Gastroesophageal sphincter (tissue), 4 donors: ENCODE results near the gene MARCHF6. TPM values are rescaled to one million over a fixed set of nuclear protein-coding genes. Genes with fewer than 3 reads are reported as not detected.

Experiments used
- ATAC-seq: fragments of 150-250 bp; one replicate; pipeline ENCODE4 v1.9.1; 2016; ENCODE audit warnings: mild to moderate bottlenecking, moderate library complexity
- H3K27ac ChIP-seq, 4 donors: fragments of 200-600 bp; sonication (generic) in 3 of 4; 1 replicate in 3 of 4; 2 replicates in 1 of 4; pipeline ENCODE4 v1.5.1; 2016 to 2019
- H3K27me3 ChIP-seq: fragments of 200-600 bp; sonication (generic); one replicate; pipeline ENCODE4 v1.5.1; 2019
- H3K36me3 ChIP-seq, 2 donors: fragments of 200-600 bp; sonication (generic); one replicate each; pipeline ENCODE4 v1.5.1; 2019; ENCODE audit warnings: control low read depth in 1 of 2
- H3K4me1 ChIP-seq, 3 donors: fragments of 200-600 bp; sonication (generic); 1 replicate in 2 of 3; 2 replicates in 1 of 3; pipeline ENCODE4 v1.5.1; 2016 to 2019; ENCODE audit warnings: control low read depth in 2 of 3
- H3K4me3 ChIP-seq, 2 donors: fragments of 200-600 bp; sonication (generic); one replicate each; pipeline ENCODE4 v1.5.1; 2019; ENCODE audit warnings: mild to moderate bottlenecking in 1 of 2, moderate library complexity in 1 of 2
- H3K9me3 ChIP-seq, 3 donors: fragments of 200-600 bp; sonication (generic); one replicate each; pipeline ENCODE4 v1.5.1; 2017 to 2019; ENCODE audit warnings: control low read depth in 2 of 3
- EP300 ChIP-seq: sonication (generic); formaldehyde crosslinking; IDR thresholded peaks from one replicate; pipeline ENCODE4 v1.6.1; 2017; ENCODE audit warnings: antibody characterized with exemption, mild to moderate bottlenecking
- POLR2A ChIP-seq, 2 donors: fragments of 450-650 bp; IDR thresholded peaks; one replicate each; pipeline ENCODE4 v1.6.1; 2017; ENCODE audit warnings: antibody characterized with exemption in 2 of 2, mild to moderate bottlenecking in 2 of 2, moderate library complexity in 1 of 2
- POLR2AphosphoS5 ChIP-seq: sonication (generic); formaldehyde crosslinking; IDR thresholded peaks from one replicate; pipeline ENCODE4 v1.6.1; 2017; ENCODE audit warnings: antibody characterized with exemption
- WGBS, 2 donors: methylation state at CpG; one replicate each; pipeline ENCODE4 v1.1.5; 2018; ENCODE audit warnings: low coverage in 1 of 2; 5-methylcytosine and 5-hydroxymethylcytosine counted together
- total RNA-seq, 4 donors: library from RNA; depleted of rRNA; stranded (reverse); fragments of >200 nt; gene quantifications; one replicate each; pipeline ENCODE4 v1.1.0, GENCODE V29; 2016
- TF ChIP-seq, protein P1 (sequence below), 4 experiments: fragments of 200-600 bp in 2 of 4; fragments of 450-650 bp in 2 of 4; sonication (generic) in 1 of 4; IDR thresholded peaks; one replicate each; pipeline ENCODE4 v1.5.1; 2017 to 2019; ENCODE audit warnings: antibody characterized with exemption in 4 of 4, mild to moderate bottlenecking in 2 of 4, moderate library complexity in 2 of 4

Gene MARCHF6
- total RNA-seq, 4 donors from 2014 or later = 69.9 to 106 (median 93.9) TPM

DNA sequence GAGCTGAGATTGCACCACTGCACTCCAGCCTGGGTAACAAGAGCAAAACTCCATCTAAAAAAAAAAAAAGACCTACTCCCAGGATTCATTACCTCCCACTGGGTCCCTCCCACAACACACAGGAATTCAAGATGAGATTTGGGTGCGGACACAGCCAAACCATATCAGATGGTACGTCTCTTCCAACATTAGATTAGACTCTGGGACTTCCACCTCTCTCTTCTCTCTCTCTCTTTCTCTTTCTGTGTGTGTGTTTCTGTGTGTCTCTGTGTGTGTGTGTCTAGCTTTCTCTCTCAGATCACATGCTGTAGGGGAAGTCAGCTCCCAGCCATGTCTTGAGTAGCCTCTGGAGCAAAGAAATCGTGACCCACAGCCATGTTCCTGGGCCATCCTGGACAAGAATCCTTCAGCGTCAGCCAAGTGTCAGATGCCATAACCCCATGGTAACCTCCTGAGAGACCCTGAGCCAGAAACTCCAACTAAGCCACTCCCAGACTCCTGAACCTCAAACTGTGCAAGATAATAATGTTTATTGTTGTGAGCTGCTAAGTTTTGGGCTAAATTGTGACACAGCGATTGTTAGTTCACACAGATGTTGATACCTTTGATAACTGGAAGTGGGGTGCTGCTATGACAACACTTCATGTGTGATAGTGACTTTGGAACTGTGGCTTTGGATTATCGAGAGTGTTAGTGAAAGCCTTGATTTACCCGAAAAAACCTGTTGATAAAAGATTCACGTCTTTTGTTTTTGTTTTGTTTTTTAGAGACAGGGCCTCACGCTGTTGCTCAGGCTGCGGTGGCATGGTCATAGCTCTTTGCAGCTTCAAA is 41.7 kb upstream of the MARCHF6 start:
- Histone ChIP-seq H3K27ac (no peak overlapping the region), H3K27me3 (no peaks in the 10 kb centered on the region), H3K9me3 (no peaks in the 10 kb centered on the region), H3K36me3 (no peaks in the 10 kb centered on the region), H3K4me3 (no peak overlapping the region), H3K4me1 (peaks cover 0 to 4% (median 0%) of the 10 kb centered on the region in 3 donors)
- no peak for TF ChIP-seq POLR2AphosphoS5
- TF ChIP-seq, protein P1, sequence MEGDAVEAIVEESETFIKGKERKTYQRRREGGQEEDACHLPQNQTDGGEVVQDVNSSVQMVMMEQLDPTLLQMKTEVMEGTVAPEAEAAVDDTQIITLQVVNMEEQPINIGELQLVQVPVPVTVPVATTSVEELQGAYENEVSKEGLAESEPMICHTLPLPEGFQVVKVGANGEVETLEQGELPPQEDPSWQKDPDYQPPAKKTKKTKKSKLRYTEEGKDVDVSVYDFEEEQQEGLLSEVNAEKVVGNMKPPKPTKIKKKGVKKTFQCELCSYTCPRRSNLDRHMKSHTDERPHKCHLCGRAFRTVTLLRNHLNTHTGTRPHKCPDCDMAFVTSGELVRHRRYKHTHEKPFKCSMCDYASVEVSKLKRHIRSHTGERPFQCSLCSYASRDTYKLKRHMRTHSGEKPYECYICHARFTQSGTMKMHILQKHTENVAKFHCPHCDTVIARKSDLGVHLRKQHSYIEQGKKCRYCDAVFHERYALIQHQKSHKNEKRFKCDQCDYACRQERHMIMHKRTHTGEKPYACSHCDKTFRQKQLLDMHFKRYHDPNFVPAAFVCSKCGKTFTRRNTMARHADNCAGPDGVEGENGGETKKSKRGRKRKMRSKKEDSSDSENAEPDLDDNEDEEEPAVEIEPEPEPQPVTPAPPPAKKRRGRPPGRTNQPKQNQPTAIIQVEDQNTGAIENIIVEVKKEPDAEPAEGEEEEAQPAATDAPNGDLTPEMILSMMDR (IDR thresholded peaks at IDR 0.05) = no peak
- TF ChIP-seq EP300 = no peak
- TF ChIP-seq POLR2A (IDR thresholded peaks at IDR 0.05) = no peak
- no peak for ATAC-seq
- WGBS, 2 donors = 80 to 87% methylated on average over 7 to 9 of the region's 10 CpGs

DNA sequence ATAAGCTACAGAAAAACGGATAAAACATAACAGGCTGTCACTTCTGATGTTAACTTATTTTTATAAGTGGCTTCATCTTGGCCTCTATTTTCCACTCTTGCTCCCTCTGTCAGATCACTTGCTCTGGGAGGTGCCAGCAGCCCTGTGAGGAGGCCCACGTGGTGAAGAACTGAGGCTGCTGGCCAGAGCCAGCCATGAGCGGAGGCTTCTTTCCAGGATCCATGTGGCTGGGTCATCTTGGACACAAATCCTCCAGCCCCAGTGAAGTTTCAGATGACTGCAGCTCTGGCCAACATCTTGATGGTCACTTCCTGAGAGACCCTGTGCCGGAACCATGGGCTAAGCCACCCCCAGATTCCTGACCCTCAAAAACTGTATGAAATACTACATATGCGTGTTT is 38.3 kb upstream of the MARCHF6 start:
- WGBS, 2 donors = 52 to 60% methylated on average over 4 of the region's 5 CpGs
- H3K27me3 ChIP-seq = no peaks in the 10 kb centered on the region
- no peak for ATAC-seq
- no peaks in the 10 kb centered on the region for H3K4me1 ChIP-seq
- TF ChIP-seq EP300 (no peak), POLR2A (IDR thresholded peaks at IDR 0.05) (no peak), POLR2AphosphoS5 (no peak)
- TF ChIP-seq, protein P1 (IDR thresholded peaks at IDR 0.05) = no peak
- no peaks in the 10 kb centered on the region for H3K9me3 ChIP-seq
- H3K4me3 ChIP-seq = no peak overlapping the region
- no peak overlapping the region for H3K27ac ChIP-seq
- H3K36me3 ChIP-seq = no peaks in the 10 kb centered on the region

DNA sequence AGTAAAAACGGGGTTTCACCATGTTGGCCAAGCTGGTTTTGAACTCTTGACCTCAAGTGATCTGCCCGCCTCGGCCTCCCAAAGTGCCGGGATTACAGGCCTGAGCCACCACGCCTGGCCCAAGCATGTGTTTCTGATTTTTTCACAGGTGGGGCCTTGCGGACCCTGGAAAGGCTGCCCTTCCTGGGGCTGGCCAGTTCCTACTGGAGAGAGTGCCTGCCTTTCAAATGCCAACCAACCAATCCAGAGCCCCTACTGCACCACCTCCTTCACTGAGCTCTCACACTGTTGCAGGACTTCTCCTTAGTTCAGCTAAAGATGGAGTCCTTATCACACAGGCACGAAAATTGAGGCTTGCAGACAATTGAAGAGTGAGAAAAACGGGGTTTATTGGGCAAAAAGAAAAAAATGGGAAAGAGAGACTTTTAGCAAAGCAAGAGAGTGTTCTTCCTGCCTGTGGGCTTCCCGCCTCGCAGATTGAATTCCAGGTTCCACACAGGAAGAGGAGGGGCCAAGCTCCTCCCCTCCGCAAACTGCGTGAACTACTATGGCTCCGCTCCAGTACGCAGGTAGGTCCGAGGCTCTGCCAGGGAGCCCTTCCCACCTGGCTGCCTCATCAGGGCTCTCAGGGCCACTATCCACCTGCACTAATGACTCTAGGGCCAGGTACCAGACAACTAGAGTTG is 37.5 kb upstream of the MARCHF6 start:
- 91 to 96% methylated on average over 4 to 8 of the region's 15 CpGs for WGBS, 2 donors
- no peaks in the 10 kb centered on the region for H3K4me1 ChIP-seq
- H3K27ac ChIP-seq = no peak overlapping the region
- no peaks in the 10 kb centered on the region for H3K36me3 ChIP-seq
- no peaks in the 10 kb centered on the region for H3K27me3 ChIP-seq
- TF ChIP-seq POLR2A (IDR thresholded peaks at IDR 0.05) (no peak), POLR2AphosphoS5 (no peak), EP300 (no peak)
- TF ChIP-seq, protein P1 (IDR thresholded peaks at IDR 0.05) = no peak
- no peak for ATAC-seq
- H3K9me3 ChIP-seq = no peaks in the 10 kb centered on the region
- no peak overlapping the region for H3K4me3 ChIP-seq

DNA sequence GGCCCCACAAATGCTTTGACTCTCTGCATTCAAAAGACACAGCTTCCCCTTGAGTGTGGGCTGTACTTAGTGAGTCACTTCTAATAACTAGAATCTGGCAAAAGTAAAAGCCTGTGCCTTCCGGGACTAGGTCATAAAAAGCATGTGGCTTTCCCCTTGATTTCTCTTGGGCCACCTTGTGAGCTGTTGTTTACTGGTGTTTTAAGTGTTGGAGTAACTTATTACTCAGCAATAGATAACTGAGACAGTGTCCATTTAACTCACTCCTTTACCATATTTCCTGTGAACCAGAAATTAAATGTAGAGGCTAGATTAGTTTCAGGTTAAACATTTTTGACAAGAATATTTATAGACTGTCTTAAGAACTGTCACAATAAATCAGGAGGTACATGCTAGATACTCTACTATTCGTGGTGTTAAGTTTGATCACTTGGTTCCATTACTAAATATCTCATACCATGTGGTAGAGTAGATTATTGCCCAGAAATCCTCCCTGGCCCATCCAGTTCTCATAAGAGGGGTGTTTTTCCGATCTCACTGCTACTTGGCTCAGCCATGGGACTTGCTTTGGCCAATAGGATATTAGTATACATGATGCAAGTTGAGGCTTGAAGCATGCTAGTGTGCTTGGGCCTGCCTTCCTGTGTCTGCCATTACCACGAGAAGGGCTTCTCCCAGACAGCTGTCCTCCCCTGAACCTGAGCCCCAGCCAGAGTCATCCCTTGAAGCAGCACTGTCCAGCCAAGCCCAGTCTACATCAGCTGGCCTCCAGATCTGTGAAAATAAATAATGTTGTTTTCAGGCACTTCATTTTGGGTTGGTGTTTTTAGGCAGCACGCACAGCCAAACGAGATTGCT is 35.4 kb upstream of the MARCHF6 start:
- Histone ChIP-seq H3K4me1 (no peaks in the 10 kb centered on the region), H3K36me3 (no peaks in the 10 kb centered on the region), H3K4me3 (no peak overlapping the region), H3K27me3 (no peaks in the 10 kb centered on the region), H3K27ac (no peak overlapping the region), H3K9me3 (no peaks in the 10 kb centered on the region)
- no peak for ATAC-seq
- 71 to 77% methylated on average over 3 of the region's 6 CpGs for WGBS, 2 donors
- TF ChIP-seq, protein P1 (IDR thresholded peaks at IDR 0.05) = no peak
- TF ChIP-seq POLR2AphosphoS5 (no peak), EP300 (no peak), POLR2A (IDR thresholded peaks at IDR 0.05) (no peak)
